A549 treated with dexamethasone at 1 μM for 4 hours (cell line): Measurements from ENCODE around the gene ENOX1. TPM values are rescaled to one million over a fixed set of nuclear protein-coding genes. Genes with fewer than 3 reads are reported as not detected.

Experiments used
- total RNA-seq: library from RNA; stranded (reverse); fragments of 200-300 nt; extraction: Qiagen RNA extraction; gene quantifications from 5 replicates; pipeline ENCODE4 v1.2.3, GENCODE V29; 2022

Gene ENOX1
- 2.0 to 3.1 TPM (median 2.3 TPM) in 5 replicates for total RNA-seq

DNA sequence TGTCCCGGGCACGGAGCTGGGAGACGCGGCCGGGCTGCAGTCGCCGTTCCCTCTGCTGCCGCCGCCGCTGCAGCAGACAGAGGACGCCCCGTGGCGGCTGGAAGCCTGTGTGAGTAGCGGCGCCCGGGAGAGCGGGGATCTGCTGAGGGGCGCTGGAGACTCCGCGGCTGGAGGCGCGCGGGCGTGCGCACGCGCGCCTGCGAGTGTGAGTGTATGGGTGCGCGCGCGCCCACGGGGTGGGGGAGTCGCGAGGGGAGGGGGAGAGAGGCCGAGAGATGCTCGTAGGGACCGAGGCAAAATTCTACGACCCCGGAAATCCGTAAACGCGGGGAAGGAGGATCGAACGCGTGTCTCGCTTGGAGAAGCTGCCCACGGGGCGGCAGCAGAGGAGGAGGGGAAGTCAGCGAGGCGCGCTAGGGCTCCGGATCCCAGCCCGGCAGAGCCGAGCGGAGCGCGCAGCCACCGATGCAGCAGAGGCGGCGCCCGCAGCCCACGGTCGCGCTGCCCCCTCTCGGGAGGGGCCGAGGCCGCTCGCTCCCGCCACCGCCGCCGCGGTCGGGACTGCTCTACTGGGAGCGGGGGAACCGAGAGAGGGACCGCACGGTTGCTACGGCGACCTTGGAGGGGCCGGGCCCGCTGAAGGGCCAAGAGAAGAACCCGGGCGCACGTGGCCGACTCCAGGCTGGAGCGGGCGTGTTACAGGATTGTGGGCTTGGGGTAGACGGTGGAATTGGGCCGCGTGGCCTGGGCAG is at the start of gene ENOX1:
Gene ENOX1, minus strand, starts transcription at position 207 of the 752 bp plus-strand sequence.

Other genes with a start within 250 kb of the ENOX1 start
- 2.2 to 3.8 TPM (median 3.5 TPM) in 5 replicates for gene CCDC122, start 92.8 kb upstream of the ENOX1 start, total RNA-seq
- gene LACC1, start 92.9 kb upstream of the ENOX1 start, total RNA-seq = 3.2 to 4.2 TPM (median 3.9 TPM) in 5 replicates